ENCODE measurements around the gene AFDN. TPM values are rescaled to one million over a fixed set of nuclear protein-coding genes. Genes with fewer than 3 reads are reported as not detected.
A peak's percentile ranks its signal among the peaks of the same experiment; 100 is the strongest.

The AFDN gene
- polyA plus RNA-seq, 6 donors from 2014 or later: 0.71 to 5.4 (median 2.6) TPM

- H3K36me3 Mint-ChIP-seq: no peaks in the 10 kb centered on the region
- peak overlapping the region in 1 of 6 donors; percentile 54 for H3K27ac Mint-ChIP-seq
- H3K9me3 Mint-ChIP-seq: peaks cover 0 to 16% (median 8%) of the 10 kb centered on the region in 7 donors
- DNase-seq (no peak), ATAC-seq (ENCODE audit: low read depth in 2 of 2) (no peak)
- no peaks in the 10 kb centered on the region for H3K4me1 Mint-ChIP-seq
- no peak overlapping the region for H3K4me3 Mint-ChIP-seq
- H3K27me3 Mint-ChIP-seq: no peaks in the 10 kb centered on the region
Measured at GRCh38 chr6:167985911-167986595, 159.3 kb downstream of the AFDN start.

GRCh38 chr6:167987396-167988153, 160.9 kb downstream of the AFDN start:
- peaks cover 0 to 16% (median 8%) of the 10 kb centered on the region in 7 donors for H3K9me3 Mint-ChIP-seq
- H3K27me3 Mint-ChIP-seq: no peaks in the 10 kb centered on the region
- H3K27ac Mint-ChIP-seq: peak overlapping the region in 1 of 6 donors; percentile 58
- ATAC-seq (ENCODE audit: low read depth in 2 of 2) (no peak), DNase-seq (no peak)
- no peaks in the 10 kb centered on the region for H3K36me3 Mint-ChIP-seq
- H3K4me3 Mint-ChIP-seq: no peak overlapping the region
- no peaks in the 10 kb centered on the region for H3K4me1 Mint-ChIP-seq

GRCh38 chr6:167988154-167988495, 161.4 kb downstream of the AFDN start:
- no peaks in the 10 kb centered on the region for H3K36me3 Mint-ChIP-seq
- no peak for ATAC-seq (ENCODE audit: low read depth in 2 of 2)
- H3K4me1 Mint-ChIP-seq: no peaks in the 10 kb centered on the region
- H3K27me3 Mint-ChIP-seq: no peaks in the 10 kb centered on the region
- H3K27ac Mint-ChIP-seq: no peak overlapping the region
- DNase-seq: no peak
- no peak overlapping the region for H3K4me3 Mint-ChIP-seq
- H3K9me3 Mint-ChIP-seq: peaks cover 0 to 16% (median 8%) of the 10 kb centered on the region in 7 donors

- no peak for ATAC-seq (ENCODE audit: low read depth in 2 of 2)
- no peaks in the 10 kb centered on the region for H3K36me3 Mint-ChIP-seq
Measured at GRCh38 chr6:167988945-167989841, 162.5 kb downstream of the AFDN start.

GRCh38 chr6:167990016-167990945, 163.6 kb downstream of the AFDN start:
- DNase-seq (no peak), ATAC-seq (ENCODE audit: low read depth in 2 of 2) (no peak)
- peaks cover 0 to 8% (median 0%) of the 10 kb centered on the region in 3 donors for H3K4me1 Mint-ChIP-seq
- no peaks in the 10 kb centered on the region for H3K27me3 Mint-ChIP-seq
- H3K4me3 Mint-ChIP-seq: no peak overlapping the region
- peaks cover 0 to 3% (median 0%) of the 10 kb centered on the region in 7 donors for H3K9me3 Mint-ChIP-seq
- H3K36me3 Mint-ChIP-seq: no peaks in the 10 kb centered on the region
- no peak overlapping the region for H3K27ac Mint-ChIP-seq

More at GRCh38 chr6:167988945-167989841, 162.5 kb downstream of the AFDN start:
- no peak for DNase-seq
- H3K4me3 Mint-ChIP-seq: peak overlapping the region in 1 of 8 donors; percentile 74
- no peaks in the 10 kb centered on the region for H3K27me3 Mint-ChIP-seq
- peaks cover 0 to 6% (median 0%) of the 10 kb centered on the region in 3 donors for H3K4me1 Mint-ChIP-seq
- no peak overlapping the region for H3K27ac Mint-ChIP-seq
- peaks cover 0 to 9% (median 6%) of the 10 kb centered on the region in 7 donors for H3K9me3 Mint-ChIP-seq

- H3K4me1 Mint-ChIP-seq: peaks cover 0 to 8% (median 0%) of the 10 kb centered on the region in 3 donors
- peaks cover 0 to 9% (median 3%) of the 10 kb centered on the region in 7 donors for H3K9me3 Mint-ChIP-seq
- no peak for ATAC-seq (ENCODE audit: low read depth in 2 of 2)
- H3K27ac Mint-ChIP-seq: peak overlapping the region in 2 of 6 donors; percentile 42 to 44
- peak overlapping the region in 3 of 8 donors; percentile 9 to 49 (median 15) for H3K4me3 Mint-ChIP-seq
- H3K27me3 Mint-ChIP-seq: peaks cover under 1 to 12% (median 8%) of the 10 kb centered on the region in 3 donors
- DNase-seq: no peak
- H3K36me3 Mint-ChIP-seq: no peaks in the 10 kb centered on the region
Measured at GRCh38 chr6:167993169-167993568, 166.5 kb downstream of the AFDN start.

- Mint-ChIP-seq H3K4me1 (peaks cover 0 to 8% (median 0%) of the 10 kb centered on the region in 3 donors), H3K27ac (peak overlapping the region in 2 of 6 donors; percentile 22 to 48), H3K4me3 (no peak overlapping the region), H3K9me3 (peaks cover 0 to 6% (median 3%) of the 10 kb centered on the region in 7 donors), H3K27me3 (peaks cover 5 to 12% (median 11%) of the 10 kb centered on the region in 3 donors), H3K36me3 (no peaks in the 10 kb centered on the region)
- no peak for DNase-seq
- no peak for ATAC-seq (ENCODE audit: low read depth in 2 of 2)
Measured at GRCh38 chr6:167993831-167994230, 167.1 kb downstream of the AFDN start.

GRCh38 chr6:167995302-167995701, 168.6 kb downstream of the AFDN start:
- Mint-ChIP-seq H3K4me3 (peak overlapping the region in 1 of 8 donors; percentile 7), H3K4me1 (peaks cover 0 to 8% (median 0%) of the 10 kb centered on the region in 3 donors), H3K27ac (no peak overlapping the region), H3K27me3 (peaks cover 5 to 12% (median 11%) of the 10 kb centered on the region in 3 donors), H3K9me3 (peaks cover 0 to 6% (median 3%) of the 10 kb centered on the region in 7 donors), H3K36me3 (no peaks in the 10 kb centered on the region)
- DNase-seq: no peak
- no peak for ATAC-seq (ENCODE audit: low read depth in 2 of 2)

GRCh38 chr6:167995731-167996151, 169.0 kb downstream of the AFDN start:
- Mint-ChIP-seq H3K4me1 (peaks cover 0 to 8% (median 0%) of the 10 kb centered on the region in 3 donors), H3K9me3 (peaks cover 0 to 6% (median 3%) of the 10 kb centered on the region in 7 donors), H3K27me3 (peaks cover 5 to 12% (median 11%) of the 10 kb centered on the region in 3 donors), H3K36me3 (no peaks in the 10 kb centered on the region), H3K4me3 (no peak overlapping the region), H3K27ac (no peak overlapping the region)
- DNase-seq (no peak), ATAC-seq (ENCODE audit: low read depth in 2 of 2) (no peak)

- peaks cover 0 to 8% (median 0%) of the 10 kb centered on the region in 3 donors for H3K4me1 Mint-ChIP-seq
- no peak for ATAC-seq (ENCODE audit: low read depth in 2 of 2)
- DNase-seq: no peak
- peak overlapping the region in 2 of 8 donors; percentile 25 to 50 for H3K4me3 Mint-ChIP-seq
- H3K27me3 Mint-ChIP-seq: peaks cover 5 to 12% (median 11%) of the 10 kb centered on the region in 3 donors
- H3K36me3 Mint-ChIP-seq: no peaks in the 10 kb centered on the region
- peaks cover 0 to 6% (median 3%) of the 10 kb centered on the region in 7 donors for H3K9me3 Mint-ChIP-seq
- no peak overlapping the region for H3K27ac Mint-ChIP-seq
Measured at GRCh38 chr6:167996424-167997199, 169.9 kb downstream of the AFDN start.

GRCh38 chr6:167997642-167998041, 170.9 kb downstream of the AFDN start, which contains the start of gene KIF25:
KIF25 (plus strand) TSS chr6:167997671; CDS start chr6:168029586, 31,915 bp downstream.
- H3K36me3 Mint-ChIP-seq: no peaks in the 10 kb centered on the region

More at GRCh38 chr6:167997642-167998041, 170.9 kb downstream of the AFDN start, which contains the start of gene KIF25:
- peaks cover 5 to 12% (median 11%) of the 10 kb centered on the region in 3 donors for H3K27me3 Mint-ChIP-seq
- peaks cover 0 to 8% (median 0%) of the 10 kb centered on the region in 3 donors for H3K4me1 Mint-ChIP-seq
- peaks cover 0 to 6% (median 3%) of the 10 kb centered on the region in 7 donors for H3K9me3 Mint-ChIP-seq
- no peak for DNase-seq
- H3K27ac Mint-ChIP-seq: no peak within 1 kb of the TSS
- no peak for ATAC-seq (ENCODE audit: low read depth in 2 of 2)
- peak within 1 kb of the TSS in 2 of 8 donors; percentile 50 to 73 for H3K4me3 Mint-ChIP-seq
